HG03442 (cell line): ENCODE measurements around the gene PPP1R7.
"Not testable (repeated sequence)": the region's sequence is repeated elsewhere in the genome, so short reads cannot be mapped to it uniquely, and the experiment has no call there.

Source experiments
- ATAC-seq: cut with Tn5 transposase; IDR thresholded peaks from one replicate; pipeline ENCODE4 v1.9.1; 2021; ENCODE audit warnings: mild to moderate bottlenecking, moderate library complexity; ENCODE audit not compliant: unreplicated experiment

The PPP1R7 gene, protein sequence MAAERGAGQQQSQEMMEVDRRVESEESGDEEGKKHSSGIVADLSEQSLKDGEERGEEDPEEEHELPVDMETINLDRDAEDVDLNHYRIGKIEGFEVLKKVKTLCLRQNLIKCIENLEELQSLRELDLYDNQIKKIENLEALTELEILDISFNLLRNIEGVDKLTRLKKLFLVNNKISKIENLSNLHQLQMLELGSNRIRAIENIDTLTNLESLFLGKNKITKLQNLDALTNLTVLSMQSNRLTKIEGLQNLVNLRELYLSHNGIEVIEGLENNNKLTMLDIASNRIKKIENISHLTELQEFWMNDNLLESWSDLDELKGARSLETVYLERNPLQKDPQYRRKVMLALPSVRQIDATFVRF

DNA sequence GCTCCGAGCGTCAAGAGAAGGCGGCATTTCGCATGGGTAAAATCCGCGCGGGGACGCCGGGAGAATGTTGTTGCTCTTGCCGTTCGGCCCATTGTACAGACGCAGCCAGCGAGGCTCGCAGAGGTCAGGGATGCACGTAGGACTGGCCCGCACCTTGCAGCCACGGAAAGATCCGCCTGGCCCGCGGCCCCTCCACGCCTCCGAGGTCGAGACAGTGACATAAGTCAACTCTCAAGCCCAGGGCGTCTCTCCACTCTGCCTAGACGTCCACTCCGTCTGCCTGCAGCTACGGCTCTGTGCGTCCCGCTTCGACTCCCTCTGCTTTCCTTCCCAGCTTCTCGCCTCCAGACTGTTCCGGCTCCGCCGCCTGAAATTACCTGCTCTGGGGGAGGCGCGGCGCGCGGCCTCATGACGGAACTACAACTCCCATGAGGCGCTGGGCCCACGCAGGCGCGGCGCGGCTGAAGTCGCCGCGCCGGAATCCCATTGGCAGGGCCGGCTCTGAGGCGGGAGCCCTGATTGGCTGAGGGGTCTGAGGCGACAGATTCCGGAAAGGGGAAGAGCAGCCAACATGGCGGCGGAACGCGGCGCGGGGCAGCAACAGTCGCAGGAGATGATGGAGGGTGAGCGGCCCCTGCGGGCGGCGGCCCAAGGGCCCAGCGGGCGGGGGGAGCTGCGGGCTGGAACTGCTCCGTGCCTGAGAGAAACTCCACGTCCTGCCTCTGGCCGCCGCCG lies at the start of gene PPP1R7:
Gene PPP1R7 (plus strand): TSS at position 543 of the 735 bp plus-strand sequence. CDS start 29 bp downstream, at position 572.
- ATAC-seq = peak; percentile 66

DNA sequence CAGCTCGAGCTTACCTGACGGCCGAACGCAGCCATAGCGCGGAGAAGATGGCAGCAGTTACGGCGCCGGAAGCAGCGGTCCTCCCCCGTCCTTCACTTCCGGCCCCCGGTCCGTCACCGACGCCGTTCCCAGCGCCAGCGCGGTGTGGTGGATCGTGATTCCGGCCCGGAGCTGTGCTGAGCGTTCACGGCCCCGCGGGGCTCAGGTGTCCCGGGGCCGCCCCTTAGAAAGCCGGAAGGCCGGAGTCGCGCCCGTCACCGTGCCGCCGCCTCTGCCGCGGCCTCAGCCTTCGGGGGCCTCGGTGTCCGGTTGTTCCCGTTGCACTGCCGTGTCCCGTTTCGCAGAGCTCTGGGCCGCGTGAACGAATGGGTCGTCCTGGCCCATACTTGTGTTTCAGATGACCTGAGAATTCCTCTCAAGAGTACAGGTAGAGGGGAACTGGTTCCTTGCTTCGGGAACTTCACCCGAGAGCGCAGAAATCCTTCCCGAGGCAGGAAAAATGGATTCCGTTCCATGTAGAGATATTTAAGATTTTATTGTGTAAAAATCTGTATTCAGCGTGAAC lies 47.9 kb upstream of the PPP1R7 start, which contains the start of gene MTERF4:
Gene MTERF4 (minus strand): TSS at position 49 of the 565 bp plus-strand sequence. CDS start 14 bp downstream, at position 35.
- peak; percentile 86 for ATAC-seq

DNA sequence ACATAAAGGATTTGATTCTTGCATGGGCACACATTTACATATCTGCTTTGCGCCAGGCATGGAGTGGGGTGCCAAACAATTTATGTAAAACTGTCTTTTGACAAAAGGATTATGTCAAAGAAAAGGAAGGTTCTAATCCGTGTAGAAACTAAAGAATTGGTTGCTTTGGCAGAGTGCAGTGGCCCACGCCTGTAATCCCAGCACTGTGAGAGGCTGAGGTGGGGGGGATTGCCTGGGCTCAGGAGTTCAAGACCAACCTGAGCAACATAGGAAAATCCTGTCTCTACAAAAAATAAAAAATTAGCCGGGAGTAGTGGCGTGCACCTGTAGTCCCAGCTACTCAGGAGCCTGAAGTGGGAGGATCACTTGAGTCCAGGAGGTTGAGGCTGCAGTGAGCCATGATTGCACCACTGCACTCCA lies 47.1 kb upstream of the PPP1R7 start:
- no peak for ATAC-seq

DNA sequence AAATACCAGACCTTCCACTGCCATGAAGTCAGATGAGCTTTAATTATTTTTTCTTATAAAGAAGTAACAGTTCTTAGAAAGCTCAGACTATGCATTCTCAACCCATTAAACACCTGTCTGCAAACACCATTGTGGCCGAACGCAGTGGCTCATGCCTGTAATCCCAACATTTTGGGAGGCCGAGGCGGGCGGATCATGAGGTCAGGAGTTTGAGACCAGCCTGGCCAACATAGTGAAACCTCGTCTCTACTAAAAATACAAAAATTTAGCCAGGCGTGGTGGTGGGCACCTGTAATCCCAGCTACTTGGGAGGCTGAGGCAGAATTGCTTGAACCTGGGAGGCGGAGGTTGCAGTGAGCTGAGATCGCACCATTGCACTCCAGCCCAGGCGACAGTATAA lies 45.7 kb upstream of the PPP1R7 start:
- not testable (repeated sequence) for ATAC-seq

DNA sequence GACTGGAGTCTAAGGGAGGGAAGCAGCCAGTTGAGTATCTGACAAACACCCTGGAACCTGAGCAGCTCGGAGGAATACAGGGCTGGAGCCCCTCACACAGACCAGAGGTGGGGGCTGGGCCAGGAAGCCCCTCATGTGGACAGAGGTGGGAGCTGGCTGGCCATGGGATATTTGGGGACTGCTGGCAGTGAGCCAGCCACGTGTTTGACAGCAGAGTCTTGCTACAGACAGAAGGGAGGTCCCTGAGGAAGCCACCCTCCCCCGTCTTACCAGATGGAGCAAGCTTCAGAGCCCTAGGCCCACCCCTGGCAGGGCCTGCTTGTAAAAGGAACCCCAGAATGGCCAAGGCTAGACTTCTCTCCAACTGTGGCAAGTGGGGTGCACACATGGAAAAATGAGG lies 44.6 kb upstream of the PPP1R7 start:
- no peak for ATAC-seq

DNA sequence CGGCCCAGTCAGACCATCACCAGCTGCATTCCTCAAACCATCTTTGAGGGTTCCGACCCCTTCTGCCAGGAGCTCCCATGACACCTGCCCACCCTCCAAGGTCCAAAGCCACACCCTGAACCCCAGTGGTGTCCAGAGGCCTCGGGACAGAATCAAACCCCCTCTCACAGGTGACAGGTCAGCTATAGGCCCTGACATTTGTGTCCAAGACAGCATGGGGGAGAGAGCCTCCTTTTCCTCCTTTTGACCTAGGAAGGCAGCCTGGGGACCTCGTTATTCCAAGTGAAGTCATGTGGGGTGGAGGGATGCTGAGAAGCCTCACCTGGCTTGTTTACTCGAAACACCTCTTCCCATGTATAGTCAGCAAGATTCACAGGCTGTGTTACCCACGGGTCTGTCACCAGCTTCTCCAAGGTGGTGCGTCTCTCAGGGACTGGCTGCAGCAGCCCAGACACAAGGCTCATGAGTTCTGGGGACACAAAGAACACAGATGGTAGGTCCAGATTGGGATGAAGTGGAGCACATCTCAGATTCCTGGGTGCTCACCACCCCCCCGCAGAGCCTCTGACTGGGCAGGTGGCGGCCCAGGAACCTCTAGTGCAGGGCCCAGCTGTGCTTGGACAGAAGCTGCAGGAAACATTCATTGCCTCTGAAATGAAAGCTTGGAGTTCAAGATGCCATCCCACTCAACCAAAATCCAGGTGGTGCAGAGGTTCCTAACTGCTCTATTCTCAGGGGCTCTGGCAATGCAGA lies 43.1 kb upstream of the PPP1R7 start:
- no peak for ATAC-seq

DNA sequence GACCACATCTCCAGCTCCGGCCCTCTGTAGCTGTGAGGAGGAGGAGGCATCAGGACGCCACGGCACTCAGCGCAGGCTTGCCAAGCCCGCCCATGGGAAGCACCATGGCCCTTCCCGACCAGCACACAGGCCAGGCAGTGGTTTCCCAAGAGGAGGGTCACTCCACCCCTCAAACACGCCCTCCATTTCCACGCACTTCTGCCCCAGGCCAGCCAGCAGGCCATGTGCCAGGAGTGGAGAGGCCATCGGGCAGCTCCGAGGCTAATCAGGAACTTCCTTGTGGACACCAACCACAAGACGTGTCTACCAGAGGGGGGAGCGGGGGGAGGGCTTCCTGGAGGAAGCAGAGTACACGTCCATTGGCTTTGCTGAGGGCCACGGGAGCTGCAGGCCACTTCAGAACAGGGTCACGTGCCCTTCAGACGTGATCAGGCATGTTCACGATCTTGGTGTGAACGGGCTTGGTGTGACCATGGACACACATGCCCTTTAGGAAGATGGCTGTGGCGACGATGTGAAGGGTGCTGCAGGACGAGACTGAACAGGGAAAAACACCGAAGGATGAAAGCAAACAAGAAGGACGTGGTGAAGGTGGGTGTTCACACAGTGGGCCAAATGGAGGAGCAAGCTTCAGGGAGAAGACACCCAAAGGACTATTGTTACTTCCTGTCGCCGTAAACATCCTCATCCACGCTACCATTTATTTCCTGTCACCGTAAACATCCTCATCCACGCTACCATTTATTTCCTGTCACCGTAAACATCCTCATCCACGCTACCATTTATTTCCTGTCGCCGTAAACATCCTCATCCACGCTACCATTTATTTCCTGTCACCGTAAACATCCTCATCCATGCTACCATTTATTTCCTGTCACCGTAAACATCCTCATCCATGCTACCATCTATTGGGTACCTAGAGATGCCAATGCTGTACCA lies 41.7 kb upstream of the PPP1R7 start:
- no peak for ATAC-seq

DNA sequence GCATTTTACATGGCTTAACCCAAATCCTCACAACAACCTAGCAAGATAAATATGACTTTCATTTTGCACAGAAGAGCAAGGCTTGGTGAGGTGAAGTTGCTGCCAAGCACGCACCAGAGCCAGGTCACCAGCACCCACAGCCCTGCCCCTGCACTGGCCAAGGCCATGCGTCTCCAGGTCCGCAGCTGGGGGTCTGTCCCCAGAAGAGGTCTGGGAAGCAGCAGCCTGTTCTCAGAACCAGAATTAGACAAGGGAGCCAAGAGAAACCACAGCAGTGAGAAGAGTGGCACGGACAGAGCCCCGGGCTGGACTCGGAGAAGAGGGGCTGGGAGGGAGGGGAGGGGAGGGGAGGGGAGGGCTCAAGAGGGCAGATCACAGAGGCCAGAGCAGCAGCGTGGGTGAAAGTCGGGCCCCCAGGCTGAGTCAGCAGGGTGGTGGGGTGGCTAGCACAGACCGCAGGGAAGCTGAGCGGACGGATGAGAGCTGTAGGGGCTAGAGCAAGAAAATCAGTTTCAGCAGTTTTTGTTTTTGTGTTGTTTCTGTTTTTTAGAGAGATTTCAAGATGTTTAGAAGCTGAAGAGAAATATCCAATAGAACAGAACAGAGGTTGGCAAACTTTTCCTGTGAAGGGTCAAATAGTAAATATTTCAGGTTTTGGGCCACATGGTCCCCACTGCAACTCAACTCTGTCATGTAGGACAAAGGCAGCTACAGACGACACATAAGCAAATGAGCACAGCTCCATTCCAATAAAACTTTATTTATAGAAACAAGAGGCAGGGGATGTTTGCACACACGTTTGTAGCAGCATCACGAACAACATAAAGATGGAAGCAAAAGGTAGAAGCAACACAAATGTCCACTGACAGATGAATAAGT lies 40.8 kb upstream of the PPP1R7 start:
- ATAC-seq = no peak

DNA sequence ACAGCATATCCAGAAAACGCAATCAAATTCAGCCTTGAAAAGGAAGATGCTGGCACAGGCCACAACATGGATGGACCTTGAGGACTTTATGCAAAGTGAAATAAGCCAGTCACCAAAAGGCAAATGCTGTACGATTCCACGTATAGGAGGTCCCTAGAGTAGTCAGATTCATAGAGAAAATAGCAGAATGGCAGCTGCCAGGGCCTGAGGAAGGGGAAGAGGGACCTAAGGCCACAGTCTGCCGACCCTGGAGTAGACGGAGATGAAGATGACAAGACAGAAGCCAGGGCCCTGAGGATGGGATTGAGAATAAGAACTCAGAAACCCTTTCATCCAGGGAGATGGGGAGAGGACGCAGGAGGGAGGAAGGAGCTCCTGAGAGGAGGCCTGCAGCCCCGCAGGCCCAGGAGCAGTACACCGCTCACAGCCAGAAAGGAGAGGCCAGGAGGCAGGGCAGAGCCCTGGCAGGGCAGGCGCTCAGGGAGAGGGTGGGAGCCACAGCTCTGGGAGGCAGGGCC lies 40.1 kb upstream of the PPP1R7 start:
- ATAC-seq = no peak

DNA sequence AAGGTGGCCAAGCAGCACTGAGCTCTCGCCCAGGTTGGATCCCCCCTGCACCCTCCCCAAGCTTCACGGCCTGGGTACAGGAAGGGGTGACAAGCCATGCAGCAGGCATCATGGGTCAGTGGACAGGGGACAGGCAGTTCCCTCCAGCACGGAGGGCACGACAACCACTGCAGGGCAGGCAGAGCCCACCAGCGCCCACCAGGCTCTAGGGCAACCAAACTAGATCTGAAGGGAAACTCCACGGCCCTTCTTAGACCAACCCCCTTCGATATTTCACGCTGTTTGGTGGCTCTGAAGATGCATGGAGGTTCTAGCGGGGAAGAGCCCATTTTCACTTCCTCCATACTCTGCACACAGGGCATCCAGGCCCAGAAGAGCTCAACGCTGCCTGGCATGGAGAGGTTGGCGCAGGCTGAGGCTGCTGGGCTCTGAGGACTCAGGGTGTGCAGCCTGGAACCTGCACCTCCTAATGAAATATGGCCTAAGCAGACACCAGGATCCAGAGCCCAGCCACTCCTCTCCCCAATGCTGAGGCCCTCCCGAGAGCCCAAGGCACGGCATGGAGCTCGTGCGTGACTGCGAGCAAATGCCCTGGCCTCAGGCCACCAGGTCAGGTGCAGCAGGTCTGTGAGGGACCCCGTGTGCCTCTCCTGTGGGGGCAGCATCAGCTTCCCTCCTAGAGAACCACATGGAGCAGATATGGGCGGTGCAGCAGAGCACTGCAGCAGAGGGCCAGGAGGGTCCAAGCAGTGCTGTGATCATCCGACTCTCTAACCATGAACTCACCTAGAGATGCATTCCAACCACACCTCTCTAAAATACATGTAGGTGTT lies 39.4 kb upstream of the PPP1R7 start:
- ATAC-seq = no peak

DNA sequence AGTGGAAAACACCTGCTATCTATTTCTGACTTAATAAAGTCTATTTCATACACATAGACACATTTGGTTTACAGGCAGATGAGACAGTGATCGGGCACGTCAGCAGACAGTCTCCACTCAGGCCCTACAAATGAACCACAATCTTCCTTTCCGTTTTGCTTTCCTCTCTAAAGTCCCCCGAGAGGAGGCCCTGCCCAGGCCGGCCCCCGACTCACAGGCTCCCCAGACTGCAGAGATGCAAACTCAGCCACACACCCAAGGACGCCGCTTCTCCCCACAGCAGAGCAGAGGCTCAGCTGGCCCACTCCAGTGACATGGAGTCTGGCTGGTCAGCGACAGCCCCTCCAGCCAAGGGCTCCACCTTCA lies 38.8 kb upstream of the PPP1R7 start:
- no peak for ATAC-seq

DNA sequence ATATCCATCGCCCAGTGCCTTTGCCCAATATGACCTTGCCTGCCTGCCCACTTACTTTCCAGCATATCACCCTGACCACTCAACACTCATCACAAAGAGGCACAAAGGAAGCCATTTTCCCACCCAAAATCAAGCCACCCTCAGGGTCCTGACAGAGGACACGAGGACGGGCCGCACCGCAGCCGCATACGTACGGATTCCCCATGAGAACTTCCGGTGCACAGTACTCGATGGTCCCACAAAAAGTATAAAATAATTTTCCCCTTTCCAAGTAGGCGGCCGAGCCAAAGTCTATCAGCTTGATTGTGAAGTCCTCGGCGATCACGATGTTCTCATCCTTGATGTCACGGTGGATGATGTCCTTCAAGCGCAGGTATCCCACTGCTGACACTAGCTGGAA lies 38.2 kb upstream of the PPP1R7 start:
- ATAC-seq = no peak

DNA sequence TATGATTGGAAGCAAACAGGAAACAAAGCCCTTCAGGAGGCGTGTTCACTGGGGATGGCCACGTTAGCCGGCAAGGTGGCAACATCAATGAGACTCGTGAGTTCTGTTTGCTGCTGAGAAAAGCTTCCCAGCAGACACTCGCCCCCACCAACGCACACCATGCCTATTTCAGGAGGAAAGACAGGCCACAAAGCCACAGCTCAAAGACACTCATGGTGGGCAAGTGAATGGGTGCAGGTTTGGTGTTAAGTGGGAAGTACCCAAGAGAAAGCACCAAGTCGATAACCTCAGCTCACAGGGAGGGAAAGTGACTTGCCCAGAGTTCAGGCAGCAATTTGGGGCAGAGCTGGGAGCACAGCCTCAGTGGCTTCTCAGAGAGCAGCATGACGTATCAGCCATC lies 37.7 kb upstream of the PPP1R7 start:
- ATAC-seq = no peak

DNA sequence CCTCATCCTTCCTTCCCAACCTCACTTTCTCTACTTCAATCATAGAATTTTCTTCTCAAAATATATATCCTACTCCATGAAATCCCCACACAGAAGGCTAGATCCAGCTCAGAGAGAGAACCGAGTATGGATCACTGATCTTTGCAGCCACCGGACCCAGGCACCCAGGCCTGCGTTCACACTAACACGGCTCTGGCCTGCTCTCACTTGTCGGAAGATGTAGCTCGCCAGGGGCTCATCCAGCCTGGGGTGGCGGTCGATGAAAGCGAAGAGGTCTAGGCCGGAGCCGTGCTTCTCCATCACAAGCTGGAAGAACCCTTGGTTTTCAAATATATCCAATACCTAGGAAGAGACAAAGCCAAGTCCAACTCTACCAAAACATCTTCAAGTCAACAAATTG lies 35.4 kb upstream of the PPP1R7 start:
- ATAC-seq = no peak

DNA sequence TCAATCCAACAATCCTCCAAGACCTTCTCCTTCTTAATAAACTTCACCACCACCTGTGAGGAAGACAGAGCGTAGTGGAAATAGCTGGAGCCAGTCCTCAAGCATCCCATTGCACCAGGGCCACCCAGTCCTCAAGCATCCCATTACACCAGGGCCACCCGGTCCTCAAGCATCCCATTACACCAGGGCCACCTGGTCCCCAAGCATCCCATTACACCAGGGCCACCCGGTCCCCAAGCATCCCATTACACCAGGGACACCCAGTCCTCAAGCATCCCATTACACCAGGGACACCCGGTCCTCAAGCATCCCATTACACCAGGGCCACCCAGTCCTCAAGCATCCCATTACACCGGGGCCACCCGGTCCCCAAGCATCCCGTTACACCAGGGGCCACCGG lies 34.9 kb upstream of the PPP1R7 start:
- no peak for ATAC-seq

DNA sequence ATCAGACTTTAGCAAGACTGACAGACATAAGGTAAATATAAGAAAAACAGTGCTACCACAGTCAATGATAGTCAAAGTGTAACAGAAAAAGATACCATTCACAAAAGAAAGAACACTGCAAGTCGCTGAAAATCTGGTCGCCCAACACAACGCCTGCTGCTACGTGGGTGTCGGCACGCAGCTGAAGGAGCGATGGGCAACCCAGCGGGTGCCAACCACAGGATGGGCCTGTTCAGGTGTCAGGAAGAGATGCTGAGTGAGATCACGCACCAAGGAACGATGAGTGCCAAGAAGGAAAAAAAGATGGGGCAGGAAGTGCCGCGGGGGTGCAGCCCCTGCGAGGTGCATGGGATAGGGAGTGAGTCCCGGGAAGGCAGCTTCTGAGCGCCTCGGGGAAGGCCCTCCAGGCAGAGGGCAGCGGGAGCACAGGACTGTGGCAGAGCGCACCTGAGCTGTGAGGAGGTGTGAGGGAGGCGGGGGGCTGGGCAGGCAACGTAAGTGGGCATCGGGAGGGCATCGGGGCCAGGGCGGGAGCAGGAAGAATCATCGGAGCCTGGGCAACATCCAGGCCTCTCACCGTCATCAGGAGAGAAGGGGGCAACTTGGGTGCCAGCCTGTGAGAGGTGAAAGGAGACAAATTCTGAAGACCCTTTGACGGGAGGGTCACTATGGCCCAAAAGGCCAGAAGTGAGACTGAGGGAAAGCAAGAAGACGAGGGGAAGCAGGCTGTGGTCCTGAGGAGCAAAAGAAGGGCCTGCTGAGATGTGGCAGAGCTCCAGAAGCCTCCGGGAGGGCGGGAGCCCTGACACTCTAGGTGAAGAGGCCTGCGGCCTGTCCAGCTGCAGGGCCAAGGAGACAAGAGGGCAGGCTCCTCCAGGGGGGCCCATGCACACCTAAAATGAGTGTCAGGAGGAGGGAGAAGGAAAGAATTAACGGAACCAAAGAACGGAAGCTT lies 33.4 kb upstream of the PPP1R7 start:
- ATAC-seq = no peak
